ENCODE results near the gene PARD3. TPM values are rescaled to one million over a fixed set of nuclear protein-coding genes. Genes with fewer than 3 reads are reported as not detected.

Gene PARD3
- polyA plus RNA-seq, 2 of the 4 experiments (the other 2 are of a cell fraction): 110 to 200 TPM

DNA sequence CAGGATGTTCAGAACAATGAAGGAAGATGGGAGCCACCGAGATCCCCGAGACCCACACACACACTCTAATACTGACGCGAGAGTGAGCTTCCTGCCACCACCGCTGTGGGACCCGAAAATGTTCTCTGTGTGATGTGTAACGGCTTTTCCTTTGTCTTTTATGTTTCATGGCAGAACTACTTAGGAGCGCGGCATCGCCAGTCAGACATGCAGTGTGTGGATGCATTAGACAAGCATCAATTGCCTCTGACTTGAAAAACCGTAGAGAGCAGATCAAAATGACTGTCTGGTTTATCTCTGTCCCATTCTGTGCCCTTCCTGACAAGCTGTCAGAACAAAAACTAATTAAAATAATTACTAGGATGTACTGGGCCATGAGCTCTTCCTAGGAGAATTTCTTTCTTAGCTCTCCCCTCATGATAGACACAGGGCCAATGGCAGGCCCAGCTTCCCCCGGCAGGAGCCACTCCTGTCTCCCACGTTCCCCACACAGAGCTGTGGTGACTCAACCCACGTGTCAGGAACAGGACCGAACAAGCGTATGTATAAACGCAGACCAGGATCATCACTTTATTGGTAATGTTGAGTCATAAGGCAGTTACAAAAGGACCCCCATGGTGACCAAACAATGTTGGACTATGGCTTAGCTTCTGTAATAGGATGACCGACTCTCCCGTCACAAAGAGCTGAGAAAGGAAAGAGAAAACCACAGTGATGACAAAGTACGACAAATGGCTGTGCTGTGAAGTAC lies 705.0 kb downstream of the PARD3 start:
- 76% methylated on average over 20 of the region's 20 CpGs for WGBS (ENCODE audit: missing lambda C conversion rate)
- ChIA-PET CTCF (interaction anchor here (0.6 to 1.1 kb wide), 2 partner anchors 774 to 1129 kb away, joined by 3 to 4 read pairs; no protein-coding TSS in a partner anchor), POLR2A (interaction anchor here (0.7 kb wide), 1 partner anchor 418 kb away, joined by 3 read pairs; no protein-coding TSS in a partner anchor)
- TF ChIP-seq SREBF2 (IDR thresholded peaks at IDR 0.05) (no peak), HEYL (CRISPR knock-in tag; IDR thresholded peaks at IDR 0.05) (no peak), CHD2 (IDR thresholded peaks at IDR 0.05; ENCODE audit: low read length, partially characterized antibody) (no peak), NPAS2 (CRISPR knock-in tag; IDR thresholded peaks at IDR 0.05; ENCODE audit: borderline replicate concordance) (no peak), ZC3H11A (IDR thresholded peaks at IDR 0.05) (no peak), RARB (CRISPR knock-in tag; IDR thresholded peaks at IDR 0.05) (no peak), NR3C1 (IDR thresholded peaks at IDR 0.05) (no peak), HDAC2 (IDR thresholded peaks at IDR 0.05) (no peak), ZFP36 (IDR thresholded peaks at IDR 0.05; ENCODE audit: borderline replicate concordance, partially characterized antibody) (no peak), NFE2L2 (conservative IDR thresholded peaks at IDR 0.05; ENCODE audit: low read length) (no peak), HOXA7 (CRISPR knock-in tag; IDR thresholded peaks at IDR 0.05) (no peak), HOXB5 (CRISPR knock-in tag; IDR thresholded peaks at IDR 0.05) (no peak), PHF8 (IDR thresholded peaks at IDR 0.05; ENCODE audit: borderline replicate concordance, low read depth) (no peak)
- TF ChIP-seq, protein P1, sequence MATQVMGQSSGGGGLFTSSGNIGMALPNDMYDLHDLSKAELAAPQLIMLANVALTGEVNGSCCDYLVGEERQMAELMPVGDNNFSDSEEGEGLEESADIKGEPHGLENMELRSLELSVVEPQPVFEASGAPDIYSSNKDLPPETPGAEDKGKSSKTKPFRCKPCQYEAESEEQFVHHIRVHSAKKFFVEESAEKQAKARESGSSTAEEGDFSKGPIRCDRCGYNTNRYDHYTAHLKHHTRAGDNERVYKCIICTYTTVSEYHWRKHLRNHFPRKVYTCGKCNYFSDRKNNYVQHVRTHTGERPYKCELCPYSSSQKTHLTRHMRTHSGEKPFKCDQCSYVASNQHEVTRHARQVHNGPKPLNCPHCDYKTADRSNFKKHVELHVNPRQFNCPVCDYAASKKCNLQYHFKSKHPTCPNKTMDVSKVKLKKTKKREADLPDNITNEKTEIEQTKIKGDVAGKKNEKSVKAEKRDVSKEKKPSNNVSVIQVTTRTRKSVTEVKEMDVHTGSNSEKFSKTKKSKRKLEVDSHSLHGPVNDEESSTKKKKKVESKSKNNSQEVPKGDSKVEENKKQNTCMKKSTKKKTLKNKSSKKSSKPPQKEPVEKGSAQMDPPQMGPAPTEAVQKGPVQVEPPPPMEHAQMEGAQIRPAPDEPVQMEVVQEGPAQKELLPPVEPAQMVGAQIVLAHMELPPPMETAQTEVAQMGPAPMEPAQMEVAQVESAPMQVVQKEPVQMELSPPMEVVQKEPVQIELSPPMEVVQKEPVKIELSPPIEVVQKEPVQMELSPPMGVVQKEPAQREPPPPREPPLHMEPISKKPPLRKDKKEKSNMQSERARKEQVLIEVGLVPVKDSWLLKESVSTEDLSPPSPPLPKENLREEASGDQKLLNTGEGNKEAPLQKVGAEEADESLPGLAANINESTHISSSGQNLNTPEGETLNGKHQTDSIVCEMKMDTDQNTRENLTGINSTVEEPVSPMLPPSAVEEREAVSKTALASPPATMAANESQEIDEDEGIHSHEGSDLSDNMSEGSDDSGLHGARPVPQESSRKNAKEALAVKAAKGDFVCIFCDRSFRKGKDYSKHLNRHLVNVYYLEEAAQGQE (IDR thresholded peaks at IDR 0.05): no peak
- ATAC-seq: peak; percentile 58 to 60; a peak in 5 of 6 replicates
- Histone ChIP-seq H3K9me3 (no peaks in the 10 kb centered on the region), H3K27ac (peak overlapping the region in 1 of 2 experiments; percentile 47; a peak in 1 of 6 replicates), H3K4me3 (no peak overlapping the region), H3K4me1 (no peaks in the 10 kb centered on the region), H3K4me2 (no peak overlapping the region)
- FAIRE-seq: no peak
- DNase-seq (ENCODE audit: low read depth in 1 of 2, low spot score in 1 of 2): peak; percentile 14 to 40

DNA sequence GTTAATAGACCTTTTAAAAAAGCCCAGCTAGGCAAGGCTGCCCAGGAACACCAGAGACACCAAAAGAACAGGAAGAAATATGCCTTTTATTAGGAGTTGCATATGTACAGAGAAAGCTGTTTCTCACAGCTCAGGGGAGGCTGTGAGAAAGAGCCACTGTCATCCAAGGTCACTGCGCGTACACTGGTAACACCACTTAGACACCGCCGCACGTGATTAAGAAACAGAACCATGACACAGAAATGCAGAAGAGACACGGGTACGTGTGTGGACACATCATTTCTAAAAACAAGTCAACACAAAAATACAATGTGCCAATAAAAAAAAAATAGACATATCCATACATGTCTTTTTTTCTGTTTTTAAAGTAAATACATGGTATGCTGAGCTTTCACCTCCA lies 705.6 kb downstream of the PARD3 start:
- ChIA-PET POLR2A (interaction anchor here (0.7 kb wide), 1 partner anchor 419 kb away, joined by 3 read pairs; no protein-coding TSS in a partner anchor), CTCF (interaction anchor here (0.6 kb wide), 1 partner anchor 1130 kb away, joined by 3 read pairs; no protein-coding TSS in a partner anchor)
- ATAC-seq (no peak), DNase-seq (ENCODE audit: low read depth in 1 of 2, low spot score in 1 of 2) (no peak), FAIRE-seq (no peak)
- WGBS (ENCODE audit: missing lambda C conversion rate): 92% methylated on average over 7 of the region's 7 CpGs
- H3K27ac ChIP-seq: no peak overlapping the region
- TF ChIP-seq, protein P2, sequence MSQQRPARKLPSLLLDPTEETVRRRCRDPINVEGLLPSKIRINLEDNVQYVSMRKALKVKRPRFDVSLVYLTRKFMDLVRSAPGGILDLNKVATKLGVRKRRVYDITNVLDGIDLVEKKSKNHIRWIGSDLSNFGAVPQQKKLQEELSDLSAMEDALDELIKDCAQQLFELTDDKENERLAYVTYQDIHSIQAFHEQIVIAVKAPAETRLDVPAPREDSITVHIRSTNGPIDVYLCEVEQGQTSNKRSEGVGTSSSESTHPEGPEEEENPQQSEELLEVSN (IDR thresholded peaks at IDR 0.05; ENCODE audit: borderline replicate concordance, low read depth): no peak
- no peak for TF ChIP-seq ZSCAN20 (CRISPR knock-in tag; IDR thresholded peaks at IDR 0.05)
- no peak for TF ChIP-seq CEBPB (IDR thresholded peaks at IDR 0.05)
- TF ChIP-seq KDM1A (IDR thresholded peaks at IDR 0.05; ENCODE audit: low read depth): no peak
- TF ChIP-seq GATA3 (IDR thresholded peaks at IDR 0.05; ENCODE audit: borderline replicate concordance): no peak
- H3K4me2 ChIP-seq: no peak overlapping the region
- no peak overlapping the region for H3K4me3 ChIP-seq
- no peaks in the 10 kb centered on the region for H3K4me1 ChIP-seq
- no peaks in the 10 kb centered on the region for H3K9me3 ChIP-seq

All from A549 (cell line).